Smooth muscle cell (in vitro differentiated cells): Measurements from ENCODE around the gene HOOK2. TPM values are rescaled to one million over a fixed set of nuclear protein-coding genes. Genes with fewer than 3 reads are reported as not detected.

Experiments
- DNase-seq: peaks from one replicate; lab custom pipeline; 2025; ENCODE audit not compliant: unreplicated experiment; lab: John Stamatoyannopoulos, UW
- H2AFZ ChIP-seq: fragments of 200-600 bp; sonication (generic); 2 replicates; pipeline ENCODE4 v1.6.0; 2016; ENCODE audit warnings: antibody characterized with exemption, low read depth, mild to moderate bottlenecking
- H3F3A ChIP-seq: fragments of 200-600 bp; sonication (generic); 2 replicates; pipeline ENCODE4 v1.6.0; 2017; ENCODE audit warnings: antibody characterized with exemption, low read depth
- H3K27ac ChIP-seq: fragments of 200-600 bp; sonication (generic); 2 replicates; pipeline ENCODE4 v1.5.1; 2016; ENCODE audit warnings: low read depth, mild to moderate bottlenecking
- H3K27me3 ChIP-seq: fragments of 200-600 bp; sonication (generic); 2 replicates; pipeline ENCODE4 v1.6.1; 2016; ENCODE audit warnings: low read depth, mild to moderate bottlenecking
- H3K36me3 ChIP-seq: fragments of 200-600 bp; sonication (generic); 2 replicates; pipeline ENCODE4 v1.5.1; 2016; ENCODE audit warnings: low read depth
- H3K4me1 ChIP-seq: fragments of 200-600 bp; sonication (generic); 2 replicates; pipeline ENCODE4 v1.5.1; 2016; ENCODE audit warnings: low read depth
- H3K4me2 ChIP-seq: fragments of 200-600 bp; sonication (generic); 2 replicates; pipeline ENCODE4 v1.6.0; 2016; ENCODE audit warnings: mild to moderate bottlenecking
- H3K4me3 ChIP-seq: fragments of 200-600 bp; sonication (generic); 2 replicates; pipeline ENCODE4 v1.5.1; 2016; ENCODE audit warnings: mild to moderate bottlenecking
- H3K79me2 ChIP-seq: fragments of 200-600 bp; sonication (generic); 2 replicates; pipeline ENCODE4 v1.6.0; 2016; ENCODE audit warnings: low read depth, mild to moderate bottlenecking
- H3K9ac ChIP-seq: fragments of 200-600 bp; sonication (generic); 2 replicates; pipeline ENCODE4 v1.6.0; 2016; ENCODE audit warnings: low read depth
- H3K9me3 ChIP-seq: fragments of 200-600 bp; sonication (generic); replicated peaks from 2 replicates; pipeline ENCODE4 v1.5.1; 2016; ENCODE audit warnings: low read depth
- H4K20me1 ChIP-seq: fragments of 200-600 bp; sonication (generic); 2 replicates; pipeline ENCODE4 v1.6.0; 2016; ENCODE audit warnings: low read depth
- WGBS: methylation state at CpG from one replicate; pipeline ENCODE4 v1.1.7; 2016; ENCODE audit warnings: low lambda C conversion rate; 5-methylcytosine and 5-hydroxymethylcytosine counted together
- polyA plus RNA-seq: library from polyadenylated mRNA; unstranded; fragments of >200 nt; fragmentation: Nextera tagmentation; extraction: Ambion mirVana; gene quantifications from 2 replicates; pipeline ENCODE4 v1.2.1, GENCODE V29; 2016
- total RNA-seq: library from RNA; depleted of rRNA; stranded (reverse); fragments of >200 nt; gene quantifications from 2 replicates; pipeline ENCODE4 v1.2.3, GENCODE V29; 2014
- TF ChIP-seq, protein P1 (sequence below): fragments of 200-600 bp; sonication (generic); IDR thresholded peaks from 2 replicates; pipeline ENCODE4 v1.5.1; 2017; ENCODE audit warnings: borderline replicate concordance, mild to moderate bottlenecking, antibody characterized with exemption; ENCODE audit not compliant: insufficient read depth, poor library complexity, severe bottlenecking

HOOK2 gene
- total and polyA plus RNA-seq, 2 experiments from 2014 or later: 14.6 to 20.5 TPM

DNA sequence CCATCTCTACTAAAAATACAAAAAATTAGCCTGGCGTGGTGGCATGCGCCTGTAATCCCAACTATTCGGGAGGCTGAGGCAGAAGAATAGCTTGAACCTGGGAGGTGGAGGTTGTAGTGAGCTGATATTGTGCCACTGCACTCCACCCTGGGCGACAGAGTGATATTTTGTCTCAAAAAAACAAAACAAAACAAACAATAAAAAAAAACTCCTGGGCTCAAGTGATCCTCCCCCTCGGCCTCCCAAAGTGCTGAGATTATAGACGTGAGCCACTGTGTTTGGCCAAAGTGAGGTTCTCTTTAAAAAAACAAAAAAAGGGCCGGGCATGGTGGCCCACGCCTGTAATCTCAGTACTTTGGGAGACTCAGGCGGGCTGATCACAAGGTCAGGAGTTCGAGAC lies 12.1 kb upstream of the HOOK2 start:
- H3K9me3 ChIP-seq: no peaks in the 10 kb centered on the region
- peak overlapping the region; percentile 96 for H3K27ac ChIP-seq
- TF ChIP-seq, protein P1, sequence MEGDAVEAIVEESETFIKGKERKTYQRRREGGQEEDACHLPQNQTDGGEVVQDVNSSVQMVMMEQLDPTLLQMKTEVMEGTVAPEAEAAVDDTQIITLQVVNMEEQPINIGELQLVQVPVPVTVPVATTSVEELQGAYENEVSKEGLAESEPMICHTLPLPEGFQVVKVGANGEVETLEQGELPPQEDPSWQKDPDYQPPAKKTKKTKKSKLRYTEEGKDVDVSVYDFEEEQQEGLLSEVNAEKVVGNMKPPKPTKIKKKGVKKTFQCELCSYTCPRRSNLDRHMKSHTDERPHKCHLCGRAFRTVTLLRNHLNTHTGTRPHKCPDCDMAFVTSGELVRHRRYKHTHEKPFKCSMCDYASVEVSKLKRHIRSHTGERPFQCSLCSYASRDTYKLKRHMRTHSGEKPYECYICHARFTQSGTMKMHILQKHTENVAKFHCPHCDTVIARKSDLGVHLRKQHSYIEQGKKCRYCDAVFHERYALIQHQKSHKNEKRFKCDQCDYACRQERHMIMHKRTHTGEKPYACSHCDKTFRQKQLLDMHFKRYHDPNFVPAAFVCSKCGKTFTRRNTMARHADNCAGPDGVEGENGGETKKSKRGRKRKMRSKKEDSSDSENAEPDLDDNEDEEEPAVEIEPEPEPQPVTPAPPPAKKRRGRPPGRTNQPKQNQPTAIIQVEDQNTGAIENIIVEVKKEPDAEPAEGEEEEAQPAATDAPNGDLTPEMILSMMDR: no peak
- no peaks in the 10 kb centered on the region for H3K27me3 ChIP-seq
- H3K36me3 ChIP-seq: no peaks in the 10 kb centered on the region
- no peak overlapping the region for H2AFZ ChIP-seq
- H3K4me1 ChIP-seq: peaks cover 38% of the 10 kb centered on the region
- H3K79me2 ChIP-seq: peaks cover 11% of the 10 kb centered on the region
- DNase-seq: no peak
- H3K4me3 ChIP-seq: no peak overlapping the region
- 56% methylated on average over 10 of the region's 10 CpGs for WGBS
- peaks cover 54% of the 10 kb centered on the region for H3F3A ChIP-seq
- H4K20me1 ChIP-seq: peaks cover 11% of the 10 kb centered on the region
- no peak overlapping the region for H3K9ac ChIP-seq
- H3K4me2 ChIP-seq: peak overlapping the region; percentile 89

DNA sequence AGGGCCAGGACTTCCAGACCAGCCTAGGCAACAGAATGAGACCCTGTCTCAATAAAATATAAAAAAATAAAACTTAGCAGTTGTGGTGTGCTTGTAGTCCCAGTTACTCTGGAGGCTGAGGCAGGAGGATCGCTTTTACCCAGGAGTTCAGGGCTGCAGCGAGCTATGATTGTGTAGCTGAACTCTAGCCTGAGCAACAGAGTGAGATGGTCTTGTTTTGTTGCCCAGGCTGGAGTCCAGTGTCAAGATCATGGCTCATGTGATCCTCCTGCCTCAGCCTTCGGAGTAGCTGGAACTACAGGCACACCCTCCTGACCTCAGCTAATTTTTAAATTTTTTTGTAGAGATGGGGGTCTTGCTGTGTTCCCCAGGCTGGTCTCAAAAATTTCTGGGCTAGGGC lies 11.6 kb upstream of the HOOK2 start:
- Histone ChIP-seq H3F3A (peaks cover 51% of the 10 kb centered on the region), H3K36me3 (no peaks in the 10 kb centered on the region), H3K9me3 (no peaks in the 10 kb centered on the region), H2AFZ (no peak overlapping the region), H4K20me1 (peaks cover 6% of the 10 kb centered on the region), H3K27ac (peak overlapping the region; percentile 96), H3K4me1 (peaks cover 38% of the 10 kb centered on the region), H3K27me3 (no peaks in the 10 kb centered on the region), H3K9ac (no peak overlapping the region), H3K4me3 (no peak overlapping the region), H3K79me2 (peaks cover 6% of the 10 kb centered on the region), H3K4me2 (no peak overlapping the region)
- 86% methylated on average over 3 of the region's 3 CpGs for WGBS
- DNase-seq: no peak
- TF ChIP-seq, protein P1: no peak

DNA sequence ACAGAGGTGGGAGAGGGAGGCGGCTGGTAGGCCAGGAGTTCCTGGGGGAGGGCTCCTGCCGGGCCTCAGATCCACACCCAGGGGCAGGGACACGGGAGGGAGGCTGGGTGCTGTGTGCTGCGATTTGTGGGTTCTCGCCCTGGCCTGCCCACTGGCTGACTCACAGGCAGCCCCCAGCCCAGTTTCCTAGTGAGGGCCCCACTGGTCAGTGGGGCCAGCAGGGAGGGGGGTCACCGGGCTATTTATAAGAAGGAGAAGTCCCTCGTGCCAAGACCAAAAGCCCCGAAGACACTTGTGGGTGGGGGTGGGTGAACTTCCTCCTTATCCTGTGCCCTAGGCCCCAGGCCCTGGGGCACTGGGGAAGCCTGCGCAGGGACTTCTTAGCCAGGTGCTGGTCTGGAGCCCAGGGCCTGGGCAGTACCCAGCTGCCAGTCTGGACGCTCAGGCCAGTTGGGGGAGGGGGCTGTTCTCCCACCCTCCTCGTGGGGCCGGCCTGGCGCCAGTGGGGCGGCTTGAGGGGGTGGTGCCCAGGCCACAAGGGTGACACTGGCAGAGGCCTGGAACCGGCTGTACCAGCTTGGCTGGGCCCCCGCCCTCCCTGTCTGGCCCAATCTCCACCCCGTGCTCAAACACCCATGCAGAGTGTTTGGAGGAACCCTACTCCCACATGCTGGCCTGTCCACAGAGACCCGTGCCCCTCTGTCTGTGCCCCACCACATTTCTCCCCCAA lies 11.0 kb upstream of the HOOK2 start:
- Histone ChIP-seq H3K9me3 (no peaks in the 10 kb centered on the region), H3K27me3 (no peaks in the 10 kb centered on the region), H3K4me2 (peak overlapping the region; percentile 92), H3K36me3 (no peaks in the 10 kb centered on the region), H2AFZ (no peak overlapping the region), H3F3A (peaks cover 48% of the 10 kb centered on the region), H3K27ac (peak overlapping the region; percentile 96), H3K79me2 (no peaks in the 10 kb centered on the region), H4K20me1 (no peaks in the 10 kb centered on the region), H3K4me3 (no peak overlapping the region), H3K4me1 (peaks cover 38% of the 10 kb centered on the region), H3K9ac (peak overlapping the region; percentile 91)
- 50% methylated on average over 13 of the region's 18 CpGs for WGBS
- no peak for DNase-seq
- TF ChIP-seq, protein P1: no peak
